ENCODE results near the gene TMEM266.

The TMEM266 gene

GRCh38 chr15:76189106-76189505 lies 129.3 kb downstream of the TMEM266 start:
- DNase-seq, result no peak

- no peak for DNase-seq
Observed at GRCh38 chr15:76190070-76190564, 130.3 kb downstream of the TMEM266 start.

- DNase-seq, result peak; percentile 38
Observed at GRCh38 chr15:76190751-76191538, 131.2 kb downstream of the TMEM266 start.

- DNase-seq, result no peak
Observed at GRCh38 chr15:76191539-76192244, 131.9 kb downstream of the TMEM266 start.

GRCh38 chr15:76192715-76193114 lies 132.9 kb downstream of the TMEM266 start:
- DNase-seq, result no peak

- DNase-seq, result no peak
Observed at GRCh38 chr15:76193934-76194333, 134.1 kb downstream of the TMEM266 start.

GRCh38 chr15:76195506-76196268 lies 135.9 kb downstream of the TMEM266 start:
- no peak for DNase-seq

- DNase-seq, result no peak
Observed at GRCh38 chr15:76196269-76197231, 136.8 kb downstream of the TMEM266 start.

GRCh38 chr15:76197703-76198455 lies 138.1 kb downstream of the TMEM266 start:
- no peak for DNase-seq

GRCh38 chr15:76198456-76199105 lies 138.8 kb downstream of the TMEM266 start:
- no peak for DNase-seq

GRCh38 chr15:76199106-76200082 lies 139.6 kb downstream of the TMEM266 start:
- no peak for DNase-seq

- DNase-seq, result no peak
Observed at GRCh38 chr15:76200083-76200465, 140.3 kb downstream of the TMEM266 start.

GRCh38 chr15:76200641-76201105 lies 140.9 kb downstream of the TMEM266 start:
- no peak for DNase-seq

GRCh38 chr15:76201536-76202255 lies 141.9 kb downstream of the TMEM266 start:
- no peak for DNase-seq

GRCh38 chr15:76203346-76204108 lies 143.7 kb downstream of the TMEM266 start:
- no peak for DNase-seq

GRCh38 chr15:76204109-76204845 lies 144.5 kb downstream of the TMEM266 start:
- DNase-seq, result no peak

GRCh38 chr15:76204916-76205460 lies 145.2 kb downstream of the TMEM266 start:
- DNase-seq, result no peak

Measured in stimulated activated naive CD4-positive, alpha-beta T cell treated with Interleukin-2 at 50 U/mL for 16 hours (primary cell).